Small intestine (tissue), 7 donors: Measurements from ENCODE around the gene TRIM50. TPM values are rescaled to one million over a fixed set of nuclear protein-coding genes. Genes with fewer than 3 reads are reported as not detected.
"Not testable (repeated sequence)": the region's sequence is repeated elsewhere in the genome, so short reads cannot be mapped to it uniquely, and the experiment has no call there.

Experiments
- DNase-seq, 2 donors: peaks; one replicate each; pipeline versions ENCODE4 v3.0.0 to v3.0.0-alpha.2; 2013
- FAIRE-seq: peaks from 2 replicates; lab custom pipeline; 2012; peaks lifted over from hg19 to GRCh38; lab: Jason Lieb, UNC
- H3K27ac ChIP-seq, 3 donors: one replicate each; pipeline ENCODE4 v1.5.1; 2013; ENCODE audit warnings: low read length in 2 of 3, mild to moderate bottlenecking in 2 of 3, control low read depth in 1 of 3, inconsistent platforms in 1 of 3, low read depth in 1 of 3, moderate library complexity in 1 of 3
- H3K27me3 ChIP-seq, 3 donors: one replicate each; pipeline ENCODE4 v1.6.1; 2013; ENCODE audit warnings: low read length in 3 of 3, inconsistent platforms in 1 of 3; ENCODE audit not compliant: control insufficient read depth in 3 of 3, insufficient read depth in 3 of 3
- H3K36me3 ChIP-seq, 3 donors: one replicate each; pipeline ENCODE4 v1.6.1; 2013; ENCODE audit warnings: low read length in 3 of 3, inconsistent platforms in 1 of 3, low read depth in 1 of 3, mild to moderate bottlenecking in 1 of 3, moderate library complexity in 1 of 3; ENCODE audit not compliant: control insufficient read depth in 3 of 3, insufficient read depth in 2 of 3
- H3K4me1 ChIP-seq, 3 donors: one replicate each; pipeline ENCODE4 v1.6.1; 2013; ENCODE audit warnings: low read length in 2 of 3, inconsistent platforms in 1 of 3, low read depth in 1 of 3, mild to moderate bottlenecking in 1 of 3, moderate library complexity in 1 of 3; ENCODE audit not compliant: control insufficient read depth in 3 of 3, insufficient read depth in 2 of 3
- H3K4me3 ChIP-seq, 3 donors: one replicate each; pipeline ENCODE4 v1.5.1; 2013; ENCODE audit warnings: low read length in 3 of 3, control low read depth in 1 of 3, inconsistent platforms in 1 of 3, low read depth in 1 of 3, mild to moderate bottlenecking in 1 of 3, moderate library complexity in 1 of 3
- H3K9me3 ChIP-seq, 2 donors: one replicate each; pipeline ENCODE4 v1.6.1; 2013; ENCODE audit warnings: low read depth in 1 of 2, low read length in 1 of 2; ENCODE audit not compliant: control insufficient read depth in 2 of 2, insufficient read depth in 1 of 2
- WGBS, 3 donors: extraction: QIAGEN DNeasy Blood & Tissue Kit; methylation state at CpG; one replicate each; pipeline ENCODE4 v1.1.7; 2013; 5-methylcytosine and 5-hydroxymethylcytosine counted together
- polyA plus RNA-seq, 4 donors: library from polyadenylated mRNA; stranded (reverse) in 3 of 4; unstranded in 1 of 4; fragments of 200-250 nt in 3 of 4; fragments of 120-200 nt in 1 of 4; gene quantifications; one replicate each; pipeline versions ENCODE4 v1.2.1 to v1.2.3, GENCODE V29; 2013
- donor health status: healthy with polysubstance abuse.
- donor health status: control.
- donor health status: control.
- donor health status: Bipolar disorder and iron deficiency.
- donor health status: healthy.

TRIM50 gene
- polyA plus RNA-seq, 4 donors, result 0.27 to 2.1 (median 0.54) TPM; not detected in 1

DNA sequence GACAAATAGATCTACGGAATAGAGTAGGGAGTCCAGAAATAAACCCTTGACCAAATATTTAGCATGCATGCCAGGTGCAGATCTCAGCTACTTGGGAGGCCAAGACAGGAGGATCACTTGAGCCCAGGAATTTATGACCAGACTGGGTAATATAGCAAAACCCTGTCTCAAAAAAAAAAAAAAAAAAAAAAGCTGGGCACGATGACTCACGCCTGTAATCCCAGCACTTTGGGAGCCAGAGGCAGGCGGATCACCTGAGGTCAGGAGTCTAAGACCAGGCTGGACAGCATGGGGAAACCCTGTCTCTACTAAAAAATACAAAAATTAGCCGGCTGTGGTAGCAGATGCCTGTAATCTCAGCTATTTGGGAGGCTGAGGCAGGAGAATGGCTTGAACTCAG lies 50.7 kb downstream of the TRIM50 start:
- H3K4me3 ChIP-seq, H3K27ac ChIP-seq, H3K4me1 ChIP-seq, H3K27me3 ChIP-seq, H3K9me3 ChIP-seq, FAIRE-seq, DNase-seq, H3K36me3 ChIP-seq: not testable (repeated sequence)
- 42 to 63% (median 55%) methylated on average over 1 of the region's 5 CpGs for WGBS, 3 donors

DNA sequence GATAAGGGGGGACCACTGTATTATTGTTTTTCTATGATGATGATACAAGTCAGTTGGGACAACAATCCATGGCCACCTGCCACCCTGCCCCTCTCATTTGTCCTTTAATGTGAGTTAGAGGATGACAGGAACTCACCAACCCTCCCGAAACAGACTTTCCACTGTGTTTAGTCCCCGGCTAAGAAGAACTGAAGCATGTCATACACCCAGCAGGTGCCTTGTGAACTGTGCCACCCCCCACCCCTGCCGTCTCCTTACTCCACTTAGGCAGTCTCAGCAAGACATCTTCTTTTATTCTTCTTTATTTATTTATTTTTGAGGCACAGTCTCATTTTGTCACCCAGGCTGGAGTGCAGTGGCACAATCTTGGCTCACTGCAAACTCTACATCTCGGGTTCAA lies 60.1 kb downstream of the TRIM50 start:
- FAIRE-seq, DNase-seq, H3K4me1 ChIP-seq, H3K4me3 ChIP-seq, H3K27me3 ChIP-seq, H3K27ac ChIP-seq, H3K36me3 ChIP-seq, H3K9me3 ChIP-seq: not testable (repeated sequence)
- WGBS, 3 donors, result 79 to 91% (median 90%) methylated on average over 3 of the region's 4 CpGs

DNA sequence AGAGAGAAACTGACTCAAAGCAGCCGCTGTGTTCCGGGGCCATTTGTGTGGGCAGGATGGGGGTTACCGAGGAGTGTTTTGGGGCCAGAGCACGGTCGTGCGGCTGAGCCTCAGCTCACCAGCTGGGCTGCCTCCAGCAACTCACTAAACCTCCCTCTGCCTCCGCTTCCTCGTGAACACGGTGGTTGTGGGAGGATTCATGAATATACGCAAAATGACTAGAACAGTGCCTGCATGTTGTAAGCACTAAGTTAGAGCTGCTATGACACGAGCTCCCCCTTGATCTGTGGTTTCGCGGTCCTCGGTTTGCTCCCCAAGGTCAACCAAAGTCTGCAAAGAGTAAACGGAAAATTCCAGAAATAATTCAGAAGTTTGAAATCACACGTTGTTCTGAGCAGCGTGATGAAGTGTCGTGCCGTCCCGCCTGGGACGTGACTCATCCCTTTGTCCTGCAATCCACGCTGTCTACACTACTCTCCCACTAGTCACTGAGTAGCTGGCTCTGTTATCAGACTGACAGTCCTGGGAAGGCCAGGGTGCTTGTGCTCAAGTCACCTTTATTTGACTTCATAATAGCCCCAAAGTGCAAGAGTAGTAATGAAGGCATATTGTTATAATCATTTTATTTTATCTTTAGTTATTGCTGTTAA lies 61.0 kb downstream of the TRIM50 start:
- H3K4me1 ChIP-seq, H3K27me3 ChIP-seq, FAIRE-seq, H3K4me3 ChIP-seq, H3K27ac ChIP-seq, DNase-seq, H3K36me3 ChIP-seq, H3K9me3 ChIP-seq: not testable (repeated sequence)
- no CpG with 5 or more reads among the region's 22 CpGs for WGBS, 3 donors

Other genes with a start within 250 kb of the TRIM50 start
- under 1 TPM in 1 of 4 donors, not detected in 3; 0.30 TPM for gene SPDYE9, start 242.0 kb downstream of the TRIM50 start, polyA plus RNA-seq
- gene NSUN5, start 19.3 kb downstream of the TRIM50 start, polyA plus RNA-seq, result 10 to 100 TPM; 22.5 to 34.0 (median 30.8) TPM
- gene FKBP6, start 79 bp upstream of the TRIM50 start, polyA plus RNA-seq, result under 1 TPM in 1 of 4 donors, not detected in 3; 0.06 TPM
- 1 to 10 TPM in 1 of 4 donors, under 1 TPM in 2, not detected in 1; 0.27 to 3.6 (median 0.30) TPM for gene FZD9, start 105.7 kb upstream of the TRIM50 start, polyA plus RNA-seq
- gene BAZ1B, start 194.2 kb upstream of the TRIM50 start, polyA plus RNA-seq, result 10 to 100 TPM; 15.7 to 34.4 (median 23.2) TPM
- 10 to 100 TPM; 38.8 to 86.2 (median 64.3) TPM for gene BCL7B, start 229.6 kb upstream of the TRIM50 start, polyA plus RNA-seq